Measurements from ENCODE around the gene CAMSAP1. TPM values are rescaled to one million over a fixed set of nuclear protein-coding genes. Genes with fewer than 3 reads are reported as not detected.

CAMSAP1 gene
- total RNA-seq, 2 experiments from 2014 or later, result 19.9 to 21.8 TPM

DNA sequence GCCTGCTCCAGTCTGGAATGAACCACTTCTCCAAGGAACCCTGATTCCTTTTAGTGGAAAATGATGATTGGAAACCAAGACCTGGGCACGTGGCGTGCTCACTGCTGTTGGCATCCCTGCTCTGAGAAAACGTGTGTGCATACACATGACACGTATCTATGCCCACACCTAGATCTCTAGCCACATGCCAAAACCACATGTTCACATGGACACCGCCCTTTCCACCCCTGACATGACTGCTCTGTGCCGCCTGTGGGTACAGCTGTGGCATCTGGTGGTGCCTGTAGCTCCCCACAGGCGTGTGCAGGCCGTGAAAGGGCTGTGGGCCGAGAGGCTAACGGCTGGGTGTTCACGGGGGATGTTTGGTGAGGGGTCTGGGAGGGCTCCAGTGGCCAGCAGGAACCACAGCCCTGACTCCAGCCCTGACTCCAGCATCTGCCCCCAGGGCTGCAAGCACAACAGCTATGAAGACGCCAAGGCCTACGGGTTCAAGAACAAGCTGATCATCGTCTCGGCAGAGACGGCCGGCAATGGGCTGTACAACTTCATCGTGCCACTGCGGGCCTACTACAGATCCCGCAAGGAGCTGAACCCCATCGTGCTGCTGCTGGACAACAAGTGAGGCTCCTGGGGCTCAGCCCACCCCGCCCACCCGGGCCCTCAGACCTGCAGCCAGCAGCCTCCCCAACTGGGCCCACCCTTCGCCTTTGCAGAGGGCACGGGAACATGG, 130.3 kb downstream of the CAMSAP1 start:
- no peak overlapping the region for H3K27ac Mint-ChIP-seq
- no peaks in the 10 kb centered on the region for H3K27me3 Mint-ChIP-seq
- H3K9me3 Mint-ChIP-seq, result no peaks in the 10 kb centered on the region
- no peaks in the 10 kb centered on the region for H3K36me3 Mint-ChIP-seq
- no peak for DNase-seq
- H3K4me1 Mint-ChIP-seq, result no peaks in the 10 kb centered on the region
- no peak overlapping the region for H3K4me3 Mint-ChIP-seq

DNA sequence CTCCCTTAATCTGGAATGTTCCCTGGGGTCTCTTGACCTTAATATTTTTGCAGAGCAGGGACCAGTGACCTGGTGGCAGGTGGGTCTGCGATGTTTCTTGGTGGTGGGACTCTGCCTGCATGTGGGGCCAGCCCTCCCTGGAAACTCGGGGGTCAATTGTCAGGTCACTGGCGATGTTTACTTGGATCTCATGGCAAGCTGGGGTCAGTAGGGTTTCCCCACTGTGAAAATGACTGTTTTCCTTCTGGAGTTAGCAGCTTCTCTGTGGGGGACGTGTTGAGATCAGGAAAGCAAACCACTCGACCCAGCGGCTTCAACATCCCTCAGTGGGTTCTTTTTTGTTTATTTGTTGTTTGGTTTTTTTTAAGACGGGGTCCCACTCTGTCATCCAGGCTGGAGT, 131.4 kb downstream of the CAMSAP1 start:
- H3K27me3 Mint-ChIP-seq, result no peaks in the 10 kb centered on the region
- H3K9me3 Mint-ChIP-seq, result no peaks in the 10 kb centered on the region
- H3K4me1 Mint-ChIP-seq, result no peaks in the 10 kb centered on the region
- no peak overlapping the region for H3K27ac Mint-ChIP-seq
- no peaks in the 10 kb centered on the region for H3K36me3 Mint-ChIP-seq
- no peak overlapping the region for H3K4me3 Mint-ChIP-seq
- no peak for DNase-seq

DNA sequence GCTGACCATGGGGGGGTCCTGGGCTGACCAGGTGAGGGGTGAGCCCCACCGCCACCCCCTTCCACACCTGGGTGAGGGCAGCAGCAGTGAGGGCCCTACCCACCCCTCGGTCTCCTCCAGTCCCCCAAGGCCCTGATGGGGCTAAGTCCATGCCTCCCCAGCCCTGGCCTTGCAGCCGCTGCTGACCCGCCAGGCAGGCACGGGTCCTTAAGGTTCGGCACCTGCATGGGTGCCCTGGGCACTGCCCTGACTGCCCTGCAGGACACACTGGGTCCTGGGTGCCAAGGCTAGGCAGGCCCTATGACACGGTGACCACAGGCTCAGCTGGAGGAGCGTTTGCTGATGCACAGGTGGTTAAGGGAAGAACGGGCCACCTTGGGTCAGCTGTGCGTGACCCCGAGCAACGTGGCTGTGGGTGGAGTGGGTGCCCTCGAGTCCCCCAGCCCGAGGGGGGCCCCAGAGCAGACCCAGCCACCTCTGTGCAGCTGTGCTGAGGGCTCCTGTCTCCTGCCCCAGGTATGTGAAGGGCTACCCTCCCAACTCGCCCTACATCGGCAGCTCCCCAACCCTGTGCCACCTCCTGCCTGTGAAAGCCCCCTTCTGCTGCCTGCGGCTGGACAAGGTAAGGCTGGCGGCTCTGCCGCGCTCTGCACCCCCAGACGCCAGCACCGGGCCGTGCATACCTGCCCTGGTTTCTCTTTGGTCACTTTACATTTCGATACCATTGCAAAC, 132.4 kb downstream of the CAMSAP1 start:
- Mint-ChIP-seq H3K36me3 (no peaks in the 10 kb centered on the region), H3K4me3 (no peak overlapping the region), H3K4me1 (no peaks in the 10 kb centered on the region), H3K9me3 (no peaks in the 10 kb centered on the region), H3K27me3 (no peaks in the 10 kb centered on the region), H3K27ac (no peak overlapping the region)
- no peak for DNase-seq

DNA sequence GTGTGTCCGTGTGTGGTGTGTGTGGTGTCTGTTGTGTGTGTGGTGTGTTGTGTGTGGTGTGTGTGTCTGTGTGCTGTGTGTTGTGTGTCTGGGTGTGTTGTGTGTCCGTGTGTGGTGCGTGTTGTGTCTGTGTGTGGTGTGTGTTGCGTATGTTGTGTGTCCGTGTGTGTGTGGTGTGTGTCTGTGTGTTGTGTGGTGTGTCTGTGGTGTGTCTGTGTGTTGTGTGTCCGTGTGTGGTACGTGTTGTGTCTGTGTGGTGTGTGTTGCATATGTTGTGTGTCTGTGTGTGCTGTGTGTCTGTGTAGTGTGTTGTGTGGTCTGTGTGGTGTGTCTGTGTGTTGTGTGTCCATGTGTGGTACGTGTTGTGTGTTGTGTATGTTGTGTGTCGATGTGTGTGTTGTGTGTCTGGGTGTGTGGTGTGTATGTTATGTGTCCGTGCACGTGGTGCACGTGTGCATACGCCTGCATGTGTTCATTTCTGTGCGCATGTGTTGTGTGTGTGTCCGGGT, 133.1 kb downstream of the CAMSAP1 start:
- Mint-ChIP-seq H3K9me3 (no peaks in the 10 kb centered on the region), H3K36me3 (no peaks in the 10 kb centered on the region), H3K4me1 (no peaks in the 10 kb centered on the region), H3K27me3 (no peaks in the 10 kb centered on the region), H3K27ac (no peak overlapping the region), H3K4me3 (no peak overlapping the region)
- DNase-seq, result no peak

DNA sequence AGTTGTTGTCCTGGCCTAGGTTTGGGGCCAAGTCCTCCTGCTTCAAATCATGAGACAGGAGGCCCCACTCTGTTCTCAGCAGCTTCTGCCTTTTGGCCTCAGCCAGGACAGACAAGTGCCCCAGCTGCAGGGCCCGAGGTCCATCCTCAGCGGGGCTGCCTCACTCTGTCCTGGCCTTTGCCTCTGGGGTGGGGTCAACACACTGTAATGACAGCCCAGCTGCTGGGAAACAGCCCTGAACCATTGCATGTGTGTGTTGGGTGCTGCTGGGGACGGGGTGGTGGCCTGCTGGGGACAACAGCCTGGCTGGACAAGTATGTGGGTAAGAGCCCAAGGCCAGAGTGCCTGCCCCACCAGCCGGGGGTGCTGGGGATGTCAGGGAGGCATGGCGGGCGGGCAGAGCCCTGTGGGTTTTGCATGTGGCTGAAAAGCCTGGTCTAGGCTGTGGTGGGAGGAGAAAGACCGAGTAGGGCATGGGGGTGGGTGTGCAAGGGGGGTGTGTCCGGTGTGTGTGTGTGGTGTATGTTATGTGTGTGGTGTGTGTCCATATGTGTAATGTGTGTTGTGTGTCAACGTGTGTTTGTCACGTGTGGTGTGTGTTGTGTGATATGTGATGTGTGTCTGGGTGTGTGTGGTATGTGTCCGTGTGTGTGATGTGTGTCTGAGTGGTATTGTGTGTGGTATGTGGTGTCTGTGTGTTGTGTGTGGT, 133.7 kb downstream of the CAMSAP1 start:
- Mint-ChIP-seq H3K27me3 (no peaks in the 10 kb centered on the region), H3K9me3 (no peaks in the 10 kb centered on the region), H3K36me3 (no peaks in the 10 kb centered on the region), H3K27ac (no peak overlapping the region), H3K4me3 (no peak overlapping the region), H3K4me1 (no peaks in the 10 kb centered on the region)
- DNase-seq, result no peak

DNA sequence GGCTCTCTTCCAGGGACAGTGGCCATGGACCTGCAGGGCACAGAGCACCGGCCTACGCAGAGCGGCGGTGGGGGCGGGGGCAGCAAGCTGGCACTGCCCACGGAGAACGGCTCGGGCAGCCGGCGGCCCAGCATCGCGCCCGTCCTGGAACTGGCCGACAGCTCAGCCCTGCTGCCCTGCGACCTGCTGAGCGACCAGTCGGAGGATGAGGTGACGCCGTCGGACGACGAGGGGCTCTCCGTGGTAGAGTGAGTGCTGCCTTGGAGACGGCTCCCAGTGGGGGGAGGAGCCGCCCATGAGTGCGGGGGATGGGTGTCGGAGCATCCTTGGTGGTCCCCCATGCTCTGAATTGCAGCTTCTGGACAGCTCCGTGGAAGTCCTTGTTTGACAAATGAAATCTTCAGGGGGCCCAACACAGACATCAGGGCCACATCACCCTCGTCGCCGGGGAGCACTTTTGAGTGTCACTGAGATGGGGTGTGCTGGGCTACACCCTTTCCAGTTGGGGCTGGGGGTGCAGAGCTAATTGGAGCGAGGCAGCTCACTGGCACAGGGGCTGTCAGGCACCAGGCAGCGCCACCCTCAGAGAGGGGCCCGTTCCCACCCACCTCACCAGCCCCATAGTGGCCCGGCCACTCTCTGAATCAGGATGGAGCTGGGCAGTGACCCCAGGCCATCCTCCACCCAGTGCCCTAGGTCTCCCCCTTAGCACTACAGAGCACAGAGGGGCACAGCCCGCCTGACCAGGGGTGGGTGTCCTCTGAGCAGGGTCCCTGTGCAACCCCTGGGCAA, 134.4 kb downstream of the CAMSAP1 start:
- H3K27ac Mint-ChIP-seq, result no peak overlapping the region
- H3K36me3 Mint-ChIP-seq, result no peaks in the 10 kb centered on the region
- H3K4me3 Mint-ChIP-seq, result no peak overlapping the region
- no peaks in the 10 kb centered on the region for H3K27me3 Mint-ChIP-seq
- H3K9me3 Mint-ChIP-seq, result no peaks in the 10 kb centered on the region
- H3K4me1 Mint-ChIP-seq, result no peaks in the 10 kb centered on the region
- no peak for DNase-seq

DNA sequence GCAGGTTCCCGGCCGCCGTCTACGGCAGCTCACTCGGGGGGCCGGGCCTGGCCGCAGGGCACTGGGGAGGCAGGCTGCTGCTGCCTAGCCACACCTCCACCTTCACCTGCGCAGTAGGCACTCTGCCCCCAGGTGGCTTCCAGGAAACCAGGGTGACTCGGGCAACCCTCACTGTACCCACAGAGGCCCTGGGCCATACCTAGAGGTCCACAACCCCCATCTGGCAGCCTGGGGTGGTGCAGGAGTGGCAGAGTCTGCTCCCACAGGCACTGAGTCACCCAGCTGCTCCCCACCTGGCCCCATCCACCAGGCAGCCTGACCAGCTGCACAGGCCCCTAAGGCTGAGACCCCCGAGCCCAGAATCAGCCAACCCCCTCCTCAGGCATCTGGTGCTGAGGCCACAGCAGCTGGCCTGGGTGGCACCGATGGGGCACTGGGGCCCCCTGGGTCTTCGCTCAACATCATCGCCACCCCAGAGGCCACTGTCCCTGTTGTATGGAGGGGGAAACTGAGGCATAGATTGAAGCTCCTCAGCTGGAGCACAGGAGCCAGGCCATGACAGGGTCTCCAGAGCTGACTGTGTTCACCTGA, 135.2 kb downstream of the CAMSAP1 start:
- no peaks in the 10 kb centered on the region for H3K9me3 Mint-ChIP-seq
- H3K27ac Mint-ChIP-seq, result no peak overlapping the region
- no peak overlapping the region for H3K4me3 Mint-ChIP-seq
- H3K4me1 Mint-ChIP-seq, result no peaks in the 10 kb centered on the region
- no peak for DNase-seq
- H3K27me3 Mint-ChIP-seq, result no peaks in the 10 kb centered on the region
- no peaks in the 10 kb centered on the region for H3K36me3 Mint-ChIP-seq

DNA sequence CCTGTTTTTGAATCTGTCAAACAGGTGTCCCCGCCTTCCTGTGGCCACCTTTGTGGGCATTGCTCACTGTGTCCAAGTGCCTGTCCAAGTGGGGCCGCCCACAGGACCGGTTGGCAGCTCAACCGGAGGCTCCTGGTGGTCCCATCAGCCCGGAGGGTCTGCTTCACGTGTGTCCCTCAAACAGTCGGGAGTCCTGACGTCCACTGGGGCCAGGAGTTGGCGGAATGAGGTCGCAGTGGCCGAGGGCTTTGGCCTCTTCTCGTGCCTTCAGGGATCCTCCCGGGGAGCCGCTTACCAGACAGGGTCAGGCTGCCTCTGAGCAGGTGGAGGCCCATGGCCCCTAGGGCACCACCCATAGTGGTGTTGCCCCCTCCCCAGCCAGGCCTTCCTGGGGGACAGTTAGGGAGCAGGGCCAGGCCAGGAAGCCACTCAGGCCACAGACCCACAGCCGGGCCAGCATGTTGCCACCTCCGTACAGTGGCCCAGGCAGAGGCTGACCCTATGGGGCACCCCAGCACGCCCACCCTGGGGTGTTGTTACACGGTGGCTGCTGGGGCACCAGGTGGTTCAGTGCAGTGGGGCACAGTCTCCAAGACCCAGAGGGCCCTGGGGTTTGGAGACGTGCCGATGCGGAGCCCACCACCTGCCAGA, 135.8 kb downstream of the CAMSAP1 start:
- no peaks in the 10 kb centered on the region for H3K36me3 Mint-ChIP-seq
- no peaks in the 10 kb centered on the region for H3K27me3 Mint-ChIP-seq
- H3K4me3 Mint-ChIP-seq, result no peak overlapping the region
- H3K27ac Mint-ChIP-seq, result no peak overlapping the region
- no peaks in the 10 kb centered on the region for H3K9me3 Mint-ChIP-seq
- H3K4me1 Mint-ChIP-seq, result no peaks in the 10 kb centered on the region
- DNase-seq, result no peak

DNA sequence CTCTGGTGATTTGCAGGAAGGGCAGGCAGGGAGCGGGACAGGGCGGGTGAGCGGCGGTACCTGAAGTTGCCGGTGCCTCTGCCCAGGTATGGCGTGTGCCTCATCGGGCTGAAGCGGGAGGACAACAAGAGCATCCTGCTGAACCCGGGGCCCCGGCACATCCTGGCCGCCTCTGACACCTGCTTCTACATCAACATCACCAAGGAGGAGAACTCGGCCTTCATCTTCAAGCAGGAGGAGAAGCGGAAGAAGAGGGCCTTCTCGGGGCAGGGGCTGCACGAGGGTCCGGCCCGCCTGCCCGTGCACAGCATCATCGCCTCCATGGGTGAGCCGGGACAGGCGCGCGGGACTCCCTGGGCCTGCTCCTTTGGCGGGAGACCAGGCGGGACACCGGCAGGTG, 136.6 kb downstream of the CAMSAP1 start:
- Mint-ChIP-seq H3K27me3 (no peaks in the 10 kb centered on the region), H3K4me1 (no peaks in the 10 kb centered on the region)
- DNase-seq, result no peak

DNA sequence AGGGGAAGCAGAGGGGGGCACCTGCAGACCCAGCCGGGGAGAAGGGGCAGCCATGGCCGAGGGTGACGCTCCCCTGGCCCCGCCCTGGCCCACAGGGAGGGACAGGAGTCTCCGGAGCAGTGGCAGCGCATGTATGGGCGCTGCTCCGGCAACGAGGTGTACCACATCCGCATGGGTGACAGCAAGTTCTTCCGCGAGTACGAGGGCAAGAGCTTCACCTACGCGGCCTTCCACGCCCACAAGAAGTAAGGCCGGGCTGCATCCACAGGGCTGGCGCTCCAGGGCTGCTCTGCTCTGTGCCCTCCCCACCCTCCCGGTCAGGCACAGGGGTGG, 137.2 kb downstream of the CAMSAP1 start:
- Mint-ChIP-seq H3K9me3 (peaks cover 5% of the 10 kb centered on the region), H3K36me3 (no peaks in the 10 kb centered on the region)

More for the DNA sequence above, 136.6 kb downstream of the CAMSAP1 start:
- Mint-ChIP-seq H3K36me3 (no peaks in the 10 kb centered on the region), H3K4me3 (no peak overlapping the region), H3K27ac (no peak overlapping the region), H3K9me3 (peaks cover 5% of the 10 kb centered on the region)

DNA sequence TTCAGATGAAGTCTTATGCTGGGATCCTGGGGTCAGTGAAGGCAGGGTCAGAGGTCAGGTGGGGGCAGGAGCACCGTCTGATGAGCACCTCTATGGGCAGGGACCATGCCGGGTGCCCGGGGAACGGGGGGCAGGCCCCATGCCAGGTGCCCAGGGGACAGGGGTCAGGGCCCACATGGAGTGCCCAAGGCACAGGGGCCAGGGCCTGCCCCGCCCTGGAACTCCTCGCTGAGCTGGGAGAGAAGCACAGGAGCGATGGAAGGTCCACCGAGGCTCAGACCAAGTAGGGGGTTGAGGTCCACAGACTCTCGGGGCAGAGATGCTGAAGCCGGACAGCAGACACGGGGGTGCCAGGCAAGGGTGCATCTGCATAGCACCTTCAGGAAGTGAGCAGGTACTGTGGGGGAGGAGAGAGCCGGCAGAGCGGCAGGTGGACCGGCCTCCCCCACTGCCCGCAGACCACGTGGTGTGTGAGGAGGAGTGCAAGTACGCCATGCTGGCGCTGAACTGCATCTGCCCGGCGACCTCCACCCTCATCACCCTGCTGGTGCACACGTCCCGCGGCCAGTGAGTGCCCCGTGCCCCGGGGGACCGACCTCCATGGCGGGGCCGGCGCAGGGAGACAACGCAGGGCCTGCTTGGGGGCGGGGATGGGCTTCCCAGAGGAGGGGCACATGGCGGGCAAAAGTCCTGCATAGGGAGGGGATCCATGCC, 137.7 kb downstream of the CAMSAP1 start:
- H3K9me3 Mint-ChIP-seq, result peaks cover 7% of the 10 kb centered on the region

More for the DNA sequence above, 137.2 kb downstream of the CAMSAP1 start:
- Mint-ChIP-seq H3K27ac (no peak overlapping the region), H3K4me3 (no peak overlapping the region), H3K27me3 (no peaks in the 10 kb centered on the region), H3K4me1 (no peaks in the 10 kb centered on the region)
- no peak for DNase-seq

DNA sequence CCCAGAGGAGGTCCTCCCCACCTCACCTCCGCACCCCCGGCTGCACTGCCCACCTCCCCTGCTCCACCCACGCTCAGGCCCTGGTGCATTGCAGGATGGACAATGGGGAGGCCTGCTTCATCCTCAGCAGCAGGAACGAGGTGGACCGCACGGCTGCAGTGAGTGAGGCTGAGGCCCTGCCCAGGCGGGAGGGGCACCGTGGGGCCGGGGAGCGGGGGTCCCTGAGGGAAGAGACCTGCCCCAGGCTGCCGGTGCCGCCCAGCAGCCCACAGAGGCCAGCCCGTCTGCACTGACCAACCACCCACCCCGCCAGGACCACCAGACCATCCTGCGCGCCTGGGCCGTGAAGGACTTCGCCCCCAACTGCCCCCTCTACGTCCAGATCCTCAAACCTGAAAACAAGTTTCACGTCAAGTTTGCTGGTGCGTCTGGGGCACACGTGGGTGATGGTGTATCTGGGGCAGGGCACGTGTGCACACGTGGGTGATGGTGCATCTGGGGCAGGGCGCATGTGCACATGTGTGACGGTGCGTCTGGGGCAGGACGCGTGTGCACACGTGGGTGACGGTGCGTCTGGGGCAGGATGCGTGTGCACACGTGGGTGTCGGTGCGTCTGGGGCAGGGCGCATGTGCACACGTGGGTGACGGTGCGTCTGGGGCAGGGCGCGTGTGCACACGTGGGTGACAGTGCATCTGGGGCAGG, 138.7 kb downstream of the CAMSAP1 start:
- no peaks in the 10 kb centered on the region for H3K27me3 Mint-ChIP-seq
- no peak overlapping the region for H3K4me3 Mint-ChIP-seq
- H3K4me1 Mint-ChIP-seq, result no peaks in the 10 kb centered on the region
- no peak for DNase-seq
- no peaks in the 10 kb centered on the region for H3K36me3 Mint-ChIP-seq
- H3K27ac Mint-ChIP-seq, result no peak overlapping the region
- peaks cover 7% of the 10 kb centered on the region for H3K9me3 Mint-ChIP-seq

More for the DNA sequence above, 137.7 kb downstream of the CAMSAP1 start:
- no peak overlapping the region for H3K27ac Mint-ChIP-seq
- no peak overlapping the region for H3K4me3 Mint-ChIP-seq
- H3K36me3 Mint-ChIP-seq, result no peaks in the 10 kb centered on the region
- H3K27me3 Mint-ChIP-seq, result no peaks in the 10 kb centered on the region
- DNase-seq, result no peak
- H3K4me1 Mint-ChIP-seq, result no peaks in the 10 kb centered on the region

DNA sequence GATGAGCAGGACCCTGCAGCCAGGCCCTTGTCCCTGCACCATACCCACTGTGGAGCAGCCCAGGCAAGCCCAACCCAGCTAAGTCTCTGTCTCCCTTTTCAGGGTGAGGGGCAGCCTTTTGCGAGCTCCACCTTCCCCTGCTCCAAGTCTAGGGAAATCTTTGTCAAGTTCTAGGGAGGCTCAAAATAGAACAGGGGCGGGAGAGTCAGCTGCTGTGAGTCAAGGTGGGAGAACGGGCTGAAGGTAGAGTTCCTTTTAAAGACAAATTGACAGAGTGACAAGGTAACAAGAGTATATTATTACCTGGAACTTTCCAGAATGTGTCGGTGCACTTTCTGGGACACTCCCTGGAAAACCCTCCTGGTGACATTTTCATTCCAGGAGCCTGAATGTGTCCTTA, 140.6 kb downstream of the CAMSAP1 start:
- Mint-ChIP-seq H3K9me3 (peaks cover 7% of the 10 kb centered on the region), H3K36me3 (no peaks in the 10 kb centered on the region), H3K27ac (no peak overlapping the region), H3K4me3 (no peak overlapping the region), H3K4me1 (no peaks in the 10 kb centered on the region), H3K27me3 (no peaks in the 10 kb centered on the region)
- no peak for DNase-seq
